Measurements from ENCODE around the gene TICRR. TPM values are rescaled to one million over a fixed set of nuclear protein-coding genes. Genes with fewer than 3 reads are reported as not detected.

The TICRR gene
- under 1 TPM; 0.08 to 0.32 (median 0.15) TPM for total RNA-seq
- polyA plus RNA-seq = under 1 TPM; 0.25 to 0.31 TPM
- long read RNA-seq, donor 1 = 0 reads
- long read RNA-seq, donor 2, partial matches to known transcripts = 22 of 24 reads
- long read RNA-seq, donor 2, other reads (novel, unspliced or antisense) = 0 of 24 reads
- long read RNA-seq, donor 3 = 0 reads

DNA sequence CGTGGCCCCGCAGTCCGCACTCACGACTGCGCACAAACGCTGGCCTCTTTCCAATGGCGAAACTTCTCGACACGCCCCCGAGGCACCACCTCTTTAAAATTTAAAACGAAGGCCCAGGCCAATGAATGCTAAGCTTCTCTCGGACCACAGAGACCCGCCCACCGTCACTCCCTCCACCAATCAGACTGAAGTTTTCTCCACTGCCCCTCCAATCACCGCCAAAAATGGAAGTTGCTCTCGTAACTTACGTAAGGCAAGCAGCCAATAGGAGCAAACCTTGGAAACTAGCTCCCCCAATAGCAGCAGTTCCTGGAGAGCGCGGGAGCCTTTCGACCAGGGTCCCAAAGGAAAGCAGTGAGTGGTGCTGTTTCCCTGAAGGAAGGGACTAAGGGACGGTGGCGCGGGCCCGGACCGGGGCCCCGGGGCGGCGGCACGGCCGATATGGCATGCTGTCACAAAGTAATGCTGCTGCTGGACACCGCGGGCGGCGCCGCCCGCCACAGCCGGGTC is at the start of gene TICRR:
TICRR (plus strand) TSS at position 324 of the 510 bp plus-strand sequence; CDS start at position 442, 118 bp downstream.
- Histone ChIP-seq H3K4me3 (peak within 1 kb of the TSS; percentile 72), H3K9me3 (no peaks in the 10 kb centered on the region), H3K4me1 (ENCODE audit: insufficient read depth) (no peaks in the 10 kb centered on the region), H3K27me3 (no peaks in the 10 kb centered on the region), H3K27ac (no peak within 1 kb of the TSS), H3K36me3 (no peaks in the 10 kb centered on the region)
- intact Hi-C loops (cut with DNase I) = no loop called here
- TF ChIP-seq POLR2A (IDR thresholded peaks at IDR 0.05) (no peak), EP300 (IDR thresholded peaks at IDR 0.05) (no peak)
- TF ChIP-seq, protein P1, sequence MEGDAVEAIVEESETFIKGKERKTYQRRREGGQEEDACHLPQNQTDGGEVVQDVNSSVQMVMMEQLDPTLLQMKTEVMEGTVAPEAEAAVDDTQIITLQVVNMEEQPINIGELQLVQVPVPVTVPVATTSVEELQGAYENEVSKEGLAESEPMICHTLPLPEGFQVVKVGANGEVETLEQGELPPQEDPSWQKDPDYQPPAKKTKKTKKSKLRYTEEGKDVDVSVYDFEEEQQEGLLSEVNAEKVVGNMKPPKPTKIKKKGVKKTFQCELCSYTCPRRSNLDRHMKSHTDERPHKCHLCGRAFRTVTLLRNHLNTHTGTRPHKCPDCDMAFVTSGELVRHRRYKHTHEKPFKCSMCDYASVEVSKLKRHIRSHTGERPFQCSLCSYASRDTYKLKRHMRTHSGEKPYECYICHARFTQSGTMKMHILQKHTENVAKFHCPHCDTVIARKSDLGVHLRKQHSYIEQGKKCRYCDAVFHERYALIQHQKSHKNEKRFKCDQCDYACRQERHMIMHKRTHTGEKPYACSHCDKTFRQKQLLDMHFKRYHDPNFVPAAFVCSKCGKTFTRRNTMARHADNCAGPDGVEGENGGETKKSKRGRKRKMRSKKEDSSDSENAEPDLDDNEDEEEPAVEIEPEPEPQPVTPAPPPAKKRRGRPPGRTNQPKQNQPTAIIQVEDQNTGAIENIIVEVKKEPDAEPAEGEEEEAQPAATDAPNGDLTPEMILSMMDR (IDR thresholded peaks at IDR 0.05) = no peak
- WGBS, 3 donors = 0 to 1% (median 0%) methylated on average over 20 to 37 of the region's 37 CpGs
- DNase-seq = peak; percentile 93 to 96 (median 95)

GRCh38 chr15:89526181-89526580 is 49.1 kb upstream of the TICRR start:
- no peak overlapping the region for H3K27ac ChIP-seq
- H3K4me3 ChIP-seq = no peak overlapping the region
- intact Hi-C loops (cut with DNase I) = no loop called here
- H3K27me3 ChIP-seq = no peaks in the 10 kb centered on the region
- TF ChIP-seq, protein P1 (IDR thresholded peaks at IDR 0.05) = no peak
- TF ChIP-seq POLR2A (IDR thresholded peaks at IDR 0.05) (no peak), EP300 (IDR thresholded peaks at IDR 0.05) (no peak)
- no peaks in the 10 kb centered on the region for H3K9me3 ChIP-seq
- H3K4me1 ChIP-seq (ENCODE audit: insufficient read depth) = no peaks in the 10 kb centered on the region
- no peaks in the 10 kb centered on the region for H3K36me3 ChIP-seq
- WGBS, 3 donors = 85 to 88% (median 87%) methylated on average over 7 of the region's 7 CpGs
- DNase-seq = no peak

- intact Hi-C loops (cut with DNase I) = no loop called here
- H3K9me3 ChIP-seq = no peaks in the 10 kb centered on the region
- no peaks in the 10 kb centered on the region for H3K27me3 ChIP-seq
- H3K4me3 ChIP-seq = no peak overlapping the region
- TF ChIP-seq, protein P1 (IDR thresholded peaks at IDR 0.05) = no peak
- TF ChIP-seq EP300 (IDR thresholded peaks at IDR 0.05) = no peak
- TF ChIP-seq POLR2A (IDR thresholded peaks at IDR 0.05) = no peak
- H3K27ac ChIP-seq = no peak overlapping the region
- DNase-seq = no peak
- H3K36me3 ChIP-seq = no peaks in the 10 kb centered on the region
- 47 to 66% (median 57%) methylated on average over 10 of the region's 10 CpGs for WGBS, 3 donors
- no peaks in the 10 kb centered on the region for H3K4me1 ChIP-seq (ENCODE audit: insufficient read depth)
These were observed 48.4 kb upstream of the TICRR start for GRCh38 chr15:89526601-89527441.

DNA sequence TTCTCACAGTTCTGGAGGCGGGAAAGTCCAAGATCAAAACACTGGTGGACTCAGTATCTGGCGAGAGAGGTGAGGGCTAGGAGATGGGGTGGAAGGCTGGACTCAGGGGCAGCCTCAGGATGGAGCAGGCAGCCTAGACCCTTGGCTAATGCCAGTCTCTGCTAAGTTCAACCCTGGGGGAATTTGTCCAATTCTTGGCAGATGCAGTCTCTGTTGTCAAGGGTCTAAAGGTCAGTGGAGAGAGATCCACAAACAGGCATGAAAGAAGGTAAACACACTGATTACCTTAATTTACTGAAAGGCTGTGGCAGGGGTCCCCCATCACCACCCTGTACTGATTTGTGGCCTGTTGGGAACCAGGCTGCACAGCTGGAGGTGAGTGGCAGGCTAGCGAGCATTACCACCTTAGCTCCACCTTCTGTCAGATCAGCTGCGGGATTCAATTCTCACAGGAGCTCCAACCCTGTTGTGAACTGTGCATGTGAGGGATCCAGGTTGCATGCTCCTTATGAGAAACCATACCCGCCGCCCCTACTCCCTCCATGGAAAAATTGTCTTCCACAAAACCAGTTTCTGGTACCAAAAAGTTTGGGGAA is 46.4 kb upstream of the TICRR start:
- intact Hi-C loops (cut with DNase I) = no loop called here
- Histone ChIP-seq H3K9me3 (no peaks in the 10 kb centered on the region), H3K4me1 (ENCODE audit: insufficient read depth) (no peaks in the 10 kb centered on the region), H3K36me3 (no peaks in the 10 kb centered on the region), H3K4me3 (no peak overlapping the region), H3K27me3 (no peaks in the 10 kb centered on the region), H3K27ac (no peak overlapping the region)
- 66 to 79% (median 75%) methylated on average over 6 of the region's 6 CpGs for WGBS, 3 donors
- TF ChIP-seq POLR2A (IDR thresholded peaks at IDR 0.05) (no peak), EP300 (IDR thresholded peaks at IDR 0.05) (no peak)
- TF ChIP-seq, protein P1 (IDR thresholded peaks at IDR 0.05) = no peak
- no peak for DNase-seq

All from ovary (tissue), 10 donors.